Measurements from ENCODE around the gene VTI1A.

DNA sequence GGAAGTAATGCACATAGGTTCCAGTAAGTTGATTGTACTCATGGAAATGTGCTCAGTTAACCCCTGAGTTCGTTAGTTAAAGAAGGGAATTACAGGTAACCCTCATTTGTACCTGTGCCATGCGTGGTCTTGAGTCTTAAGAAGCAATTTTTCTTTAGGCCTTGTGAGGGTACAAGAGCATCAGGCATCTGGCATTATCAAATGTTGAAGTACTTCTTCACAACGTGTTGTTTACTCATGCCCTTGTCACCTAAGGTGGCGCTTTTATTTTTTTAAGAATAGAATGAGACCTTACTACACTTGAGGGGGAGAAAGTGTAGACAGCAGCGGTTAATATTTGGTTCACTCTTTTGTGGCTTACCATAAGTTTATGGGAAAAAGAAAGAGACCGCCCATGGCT lies 167.1 kb downstream of the VTI1A start:
- TF ChIP-seq POLR2A (IDR thresholded peaks at IDR 0.05) (no peak), POLR2AphosphoS5 (IDR thresholded peaks at IDR 0.05) (no peak), CTCF (IDR thresholded peaks at IDR 0.05) (no peak), EP300 (IDR thresholded peaks at IDR 0.05) (no peak)

Data from upper lobe of left lung (tissue), 4 donors.